Fibroblast of lung (primary cell): ENCODE results near the gene NIF3L1.

Experiments
- EZH2 ChIP-seq: IDR thresholded peaks from 2 replicates; pipeline ENCODE4 v1.5.1; 2012; ENCODE audit warnings: low read length, control low read depth, mild to moderate bottlenecking; ENCODE audit errors: missing control alignments
- TF ChIP-seq, protein P1 (sequence below), 2 donors: IDR thresholded peaks in 1 of 2; conservative IDR thresholded peaks in 1 of 2; 1 replicate in 1 of 2; 2 replicates in 1 of 2; pipeline ENCODE4 v1.5.1; 2011 to 2012; ENCODE audit warnings: low read length in 2 of 2, control low read depth in 1 of 2, inconsistent platforms in 1 of 2, low read depth in 1 of 2, mild to moderate bottlenecking in 1 of 2

DNA sequence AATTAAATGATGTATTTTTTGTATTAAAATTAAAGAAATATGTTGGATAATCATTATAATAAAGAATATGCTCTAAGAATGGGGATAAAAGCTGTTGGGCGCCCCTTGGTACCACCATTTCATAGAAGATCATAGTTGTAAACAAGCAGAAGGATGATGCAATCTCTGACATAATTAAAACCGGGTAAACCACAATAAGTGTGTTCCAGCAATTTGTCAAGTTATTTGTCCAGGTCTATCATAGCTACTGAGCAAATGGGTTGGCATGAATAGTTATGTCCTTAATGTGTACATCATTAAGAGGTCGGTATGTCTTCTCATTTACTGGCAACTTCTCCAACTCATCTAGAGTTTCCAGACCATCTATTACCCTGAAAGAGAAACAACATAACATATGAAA is 18.0 kb upstream of the NIF3L1 start:
- TF ChIP-seq, protein P1, sequence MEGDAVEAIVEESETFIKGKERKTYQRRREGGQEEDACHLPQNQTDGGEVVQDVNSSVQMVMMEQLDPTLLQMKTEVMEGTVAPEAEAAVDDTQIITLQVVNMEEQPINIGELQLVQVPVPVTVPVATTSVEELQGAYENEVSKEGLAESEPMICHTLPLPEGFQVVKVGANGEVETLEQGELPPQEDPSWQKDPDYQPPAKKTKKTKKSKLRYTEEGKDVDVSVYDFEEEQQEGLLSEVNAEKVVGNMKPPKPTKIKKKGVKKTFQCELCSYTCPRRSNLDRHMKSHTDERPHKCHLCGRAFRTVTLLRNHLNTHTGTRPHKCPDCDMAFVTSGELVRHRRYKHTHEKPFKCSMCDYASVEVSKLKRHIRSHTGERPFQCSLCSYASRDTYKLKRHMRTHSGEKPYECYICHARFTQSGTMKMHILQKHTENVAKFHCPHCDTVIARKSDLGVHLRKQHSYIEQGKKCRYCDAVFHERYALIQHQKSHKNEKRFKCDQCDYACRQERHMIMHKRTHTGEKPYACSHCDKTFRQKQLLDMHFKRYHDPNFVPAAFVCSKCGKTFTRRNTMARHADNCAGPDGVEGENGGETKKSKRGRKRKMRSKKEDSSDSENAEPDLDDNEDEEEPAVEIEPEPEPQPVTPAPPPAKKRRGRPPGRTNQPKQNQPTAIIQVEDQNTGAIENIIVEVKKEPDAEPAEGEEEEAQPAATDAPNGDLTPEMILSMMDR (conservative IDR thresholded peaks at IDR 0.05 in 1 of 2, IDR thresholded peaks at IDR 0.05 in 1 of 2; ENCODE audit: low read depth in 1 of 2, low read length in 2 of 2) = no peak
- no peak for TF ChIP-seq EZH2
